ENCODE measurements around the gene FGFR3. TPM values are rescaled to one million over a fixed set of nuclear protein-coding genes. Genes with fewer than 3 reads are reported as not detected.
A peak's percentile ranks its signal among the peaks of the same experiment; 100 is the strongest.

Gene FGFR3
- total and polyA plus RNA-seq, 2 of the 8 experiments (the other 6 are each of a cell fraction or from before 2014, with no cell fraction given): 9.0 to 19.5 TPM

GRCh38 chr4:1824746-1825145, 31.7 kb downstream of the FGFR3 start:
- no peak overlapping the region for H2BK5ac ChIP-seq (ENCODE audit: low read depth, low read length)
- H3K4me2 ChIP-seq (ENCODE audit: insufficient read depth in 1 of 2, low read depth in 2 of 2, low read length in 2 of 2): no peak overlapping the region
- no peaks in the 10 kb centered on the region for H3K79me1 ChIP-seq (ENCODE audit: low read depth, low read length)
- ChIA-PET CTCF (ENCODE audit: partially characterized antibody) (no interaction called here), POLR2A (ENCODE audit: partially characterized antibody) (no interaction called here)
- H3K27me3 ChIP-seq (replicated peaks in 1 of 4; ENCODE audit: control insufficient read depth in 3 of 4, extremely low read depth in 1 of 4, insufficient read depth in 3 of 4, low read length in 3 of 4): no peaks in the 10 kb centered on the region
- 91% methylated on average over 11 of the region's 11 CpGs; no CpG with 5 or more reads in 1 of the 2 experiments for WGBS, 2 experiments (ENCODE audit: extremely low coverage in 1 of 2, insufficient coverage in 1 of 2, insufficient read length in 1 of 2, insufficient replicate concordance in 2 of 2, low coverage in 1 of 2, low lambda C conversion rate in 2 of 2, missing lambda C conversion rate in 1 of 2)
- peaks cover 0 to 14% (median 6%) of the 10 kb centered on the region in 4 experiments; a peak in 4 of 8 replicates for H3K36me3 ChIP-seq (ENCODE audit: control insufficient read depth in 2 of 4, insufficient read depth in 4 of 4, low read length in 3 of 4)
- no peak overlapping the region for H3K9ac ChIP-seq (replicated peaks in 1 of 4; ENCODE audit: extremely low read depth in 1 of 4, low read depth in 3 of 4, low read length in 3 of 4)
- H2BK120ac ChIP-seq (replicated peaks; ENCODE audit: low read depth, low read length): no peak overlapping the region
- no peak overlapping the region for H3K4me3 ChIP-seq (ENCODE audit: extremely low read depth in 1 of 4, insufficient read depth in 2 of 4, low read depth in 3 of 4, low read length in 4 of 4)
- TF ChIP-seq EP300 (IDR thresholded peaks at IDR 0.05; ENCODE audit: borderline replicate concordance in 1 of 2, low read depth in 2 of 2, low read length in 2 of 2) (no peak), RAD21 (IDR thresholded peaks at IDR 0.05 in 1 of 2, conservative IDR thresholded peaks at IDR 0.05 in 1 of 2; ENCODE audit: low read depth in 2 of 2, low read length in 2 of 2) (0 out of 4 replicates have a peak, but pooled peaks of 1 of the 2 experiments have one; percentile 3)
- no peak overlapping the region for H2AK5ac ChIP-seq (ENCODE audit: low read depth, low read length)
- no peak overlapping the region for H2BK12ac ChIP-seq (ENCODE audit: low read depth, low read length)
- no peak for FAIRE-seq
- no peak overlapping the region for H3K23ac ChIP-seq (ENCODE audit: insufficient read length)
- H2BK15ac ChIP-seq (ENCODE audit: low read length): no peak overlapping the region
- no peak overlapping the region for H3K56ac ChIP-seq (replicated peaks; ENCODE audit: insufficient read length, low read depth, low read length)
- H3K4ac ChIP-seq (replicated peaks; ENCODE audit: insufficient read length, low read depth, low read length): no peak overlapping the region
- H3K23me2 ChIP-seq (ENCODE audit: low read depth, low read length): no peaks in the 10 kb centered on the region
- no peak overlapping the region for H2BK20ac ChIP-seq (ENCODE audit: low read length)
- H3K4me1 ChIP-seq (replicated peaks in 1 of 4; ENCODE audit: control insufficient read depth in 3 of 4, insufficient read depth in 4 of 4, low read length in 3 of 4): peaks cover 0 to 4% (median 1%) of the 10 kb centered on the region in 4 experiments; a peak in 4 of 7 replicates
- no peak overlapping the region for H4K91ac ChIP-seq (replicated peaks; ENCODE audit: insufficient read length, low read length)
- H3K79me2 ChIP-seq (ENCODE audit: control insufficient read depth in 1 of 2, insufficient read depth in 2 of 2, low read length in 2 of 2): no peaks in the 10 kb centered on the region
- H3K18ac ChIP-seq (ENCODE audit: extremely low read depth, low read length): no peak overlapping the region
- no peaks in the 10 kb centered on the region for H4K20me1 ChIP-seq (replicated peaks in 1 of 2; ENCODE audit: control insufficient read depth in 1 of 2, insufficient read depth in 2 of 2, low read length in 2 of 2)
- no peak overlapping the region for H4K5ac ChIP-seq (ENCODE audit: insufficient read length, low read depth, low read length)
- no peaks in the 10 kb centered on the region; a peak in 2 of 4 replicates for H3K9me3 ChIP-seq (ENCODE audit: insufficient read depth in 2 of 2, low read depth in 1 of 2, low read length in 1 of 2)
- DNase-seq (ENCODE audit: low read depth in 1 of 2, low spot score in 2 of 2): no peak
- no peak overlapping the region for H3K14ac ChIP-seq (ENCODE audit: insufficient read length)
- no peak overlapping the region for H3K27ac ChIP-seq (ENCODE audit: low read depth, low read length)
- H4K8ac ChIP-seq (ENCODE audit: extremely low read depth, insufficient read depth, low read length): no peak overlapping the region
- H2AFZ ChIP-seq (ENCODE audit: low read length): no peak overlapping the region

Data from H1 (cell line).